HFF-Myc (cell line): Measurements from ENCODE around the gene CFAP58.
A peak's percentile ranks its signal among the peaks of the same experiment; 100 is the strongest.

Experiments used
- DNase-seq: peaks from one replicate; pipeline ENCODE4 v3.0.0-alpha.2; 2011; ENCODE audit warnings: low read depth; ENCODE audit errors: extremely low read depth
- H3K4me3 ChIP-seq: replicated peaks from 2 replicates; pipeline ENCODE4 v1.5.1; 2011; ENCODE audit warnings: low read depth, mild to moderate bottlenecking, control low read depth, low read length
- TF ChIP-seq, protein P1 (sequence below): IDR thresholded peaks from 2 replicates; pipeline ENCODE4 v1.5.1; 2012; ENCODE audit warnings: mild to moderate bottlenecking, low read depth, low read length, control low read depth; ENCODE audit errors: missing control alignments

Gene CFAP58

DNA sequence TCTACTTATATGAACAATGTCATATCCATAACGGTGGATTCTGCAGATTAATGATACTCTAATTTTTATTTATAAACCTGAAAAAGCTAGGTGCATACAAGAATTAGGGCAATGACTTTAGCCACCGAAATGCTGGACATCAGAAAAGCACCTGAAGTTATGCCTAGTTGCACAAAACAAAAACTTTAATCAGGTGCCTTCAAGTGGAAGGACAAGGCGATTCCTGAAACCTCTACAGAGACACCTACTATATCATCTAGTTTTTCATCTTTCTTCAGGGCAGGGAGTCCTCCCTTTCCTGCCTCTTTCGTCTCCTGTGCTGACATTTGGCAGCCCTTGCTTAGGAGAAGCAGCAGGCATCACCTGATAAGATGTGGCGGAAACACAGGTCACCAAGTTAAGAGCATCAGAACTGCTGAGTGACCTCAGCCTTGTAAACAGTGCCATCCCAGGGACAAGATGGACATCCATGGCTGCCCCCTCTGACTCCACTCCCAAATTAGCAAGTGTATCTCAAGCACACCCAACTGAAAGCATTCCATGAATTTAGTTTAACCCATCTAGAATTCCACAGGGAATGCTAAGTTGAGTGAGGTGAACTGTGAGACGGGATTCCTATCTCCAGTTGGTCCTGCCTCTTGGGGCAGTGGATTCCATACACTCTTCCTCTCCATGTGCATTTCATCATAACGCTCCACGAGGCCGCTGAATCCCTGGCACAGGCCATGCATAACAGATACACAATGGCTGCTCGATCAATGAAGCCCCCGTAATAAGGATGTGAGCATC is 21.2 kb upstream of the CFAP58 start:
- H3K4me3 ChIP-seq, result no peak overlapping the region
- no peak for DNase-seq
- TF ChIP-seq, protein P1, sequence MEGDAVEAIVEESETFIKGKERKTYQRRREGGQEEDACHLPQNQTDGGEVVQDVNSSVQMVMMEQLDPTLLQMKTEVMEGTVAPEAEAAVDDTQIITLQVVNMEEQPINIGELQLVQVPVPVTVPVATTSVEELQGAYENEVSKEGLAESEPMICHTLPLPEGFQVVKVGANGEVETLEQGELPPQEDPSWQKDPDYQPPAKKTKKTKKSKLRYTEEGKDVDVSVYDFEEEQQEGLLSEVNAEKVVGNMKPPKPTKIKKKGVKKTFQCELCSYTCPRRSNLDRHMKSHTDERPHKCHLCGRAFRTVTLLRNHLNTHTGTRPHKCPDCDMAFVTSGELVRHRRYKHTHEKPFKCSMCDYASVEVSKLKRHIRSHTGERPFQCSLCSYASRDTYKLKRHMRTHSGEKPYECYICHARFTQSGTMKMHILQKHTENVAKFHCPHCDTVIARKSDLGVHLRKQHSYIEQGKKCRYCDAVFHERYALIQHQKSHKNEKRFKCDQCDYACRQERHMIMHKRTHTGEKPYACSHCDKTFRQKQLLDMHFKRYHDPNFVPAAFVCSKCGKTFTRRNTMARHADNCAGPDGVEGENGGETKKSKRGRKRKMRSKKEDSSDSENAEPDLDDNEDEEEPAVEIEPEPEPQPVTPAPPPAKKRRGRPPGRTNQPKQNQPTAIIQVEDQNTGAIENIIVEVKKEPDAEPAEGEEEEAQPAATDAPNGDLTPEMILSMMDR, result no peak

DNA sequence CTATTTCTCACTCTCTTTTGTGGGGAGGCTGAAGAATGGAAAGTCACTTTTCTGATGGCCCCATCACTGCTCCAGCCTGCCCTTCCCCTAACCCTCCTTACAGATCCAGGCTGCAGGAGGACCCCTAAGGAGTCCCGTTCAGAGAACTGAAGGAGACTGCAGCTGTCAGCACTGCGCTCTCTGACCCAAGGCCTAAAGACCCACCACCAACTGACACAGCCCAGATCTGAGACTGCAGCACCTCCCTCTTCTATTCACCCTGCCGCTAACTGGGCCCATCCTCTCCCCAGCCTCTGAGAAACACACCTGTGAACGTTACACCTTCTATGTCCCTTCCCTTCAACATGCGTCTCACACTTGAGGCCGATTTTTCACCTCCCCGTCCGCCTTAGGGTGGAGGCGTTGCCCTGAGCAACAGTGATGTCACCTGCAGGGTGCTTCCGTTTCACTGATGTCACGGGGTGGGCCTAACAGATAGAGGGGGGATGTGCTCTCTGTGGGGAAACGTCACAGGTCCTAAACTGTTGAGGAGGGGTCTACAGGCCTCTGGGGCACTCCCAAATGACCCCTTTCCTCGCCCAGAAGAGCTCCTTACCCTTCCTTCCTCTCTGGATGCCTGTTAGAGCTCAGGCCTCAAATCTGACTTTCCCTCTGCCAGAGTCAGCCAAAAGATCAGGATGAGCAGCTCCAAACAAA is 20.5 kb upstream of the CFAP58 start:
- DNase-seq, result no peak
- TF ChIP-seq, protein P1, result no peak
- no peak overlapping the region for H3K4me3 ChIP-seq

DNA sequence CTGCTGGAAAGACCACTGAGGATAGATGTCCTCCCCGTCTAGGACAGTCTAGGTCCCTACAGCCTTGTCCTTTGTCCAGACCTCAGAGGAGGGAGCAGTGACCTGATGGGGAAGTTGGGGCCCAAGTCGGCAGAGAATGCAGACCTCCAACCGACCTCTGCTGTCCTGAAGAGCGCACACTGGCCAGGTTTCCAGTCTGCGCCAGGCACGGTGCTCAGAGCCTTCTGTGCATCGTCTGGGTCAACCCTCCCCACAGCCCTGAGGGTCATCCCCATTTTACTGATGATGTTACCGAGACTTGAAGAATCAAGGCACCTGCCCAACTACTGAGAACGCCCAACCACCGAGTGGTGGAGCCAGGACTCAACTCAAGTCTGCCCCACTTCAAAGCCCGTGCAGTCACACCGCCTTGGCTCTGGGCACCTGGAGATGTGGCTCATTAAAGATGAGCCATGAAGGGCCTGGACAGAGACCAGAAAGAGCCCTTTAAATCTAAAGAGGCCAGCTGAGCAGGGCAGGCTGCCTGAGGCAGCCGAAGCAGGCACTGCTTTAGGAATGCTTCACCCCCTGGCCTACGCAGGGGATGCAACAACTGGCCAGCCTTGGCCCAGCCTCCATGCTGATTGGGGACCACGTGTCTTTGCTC is 19.8 kb upstream of the CFAP58 start:
- DNase-seq, result no peak
- TF ChIP-seq, protein P1, result no peak

DNA sequence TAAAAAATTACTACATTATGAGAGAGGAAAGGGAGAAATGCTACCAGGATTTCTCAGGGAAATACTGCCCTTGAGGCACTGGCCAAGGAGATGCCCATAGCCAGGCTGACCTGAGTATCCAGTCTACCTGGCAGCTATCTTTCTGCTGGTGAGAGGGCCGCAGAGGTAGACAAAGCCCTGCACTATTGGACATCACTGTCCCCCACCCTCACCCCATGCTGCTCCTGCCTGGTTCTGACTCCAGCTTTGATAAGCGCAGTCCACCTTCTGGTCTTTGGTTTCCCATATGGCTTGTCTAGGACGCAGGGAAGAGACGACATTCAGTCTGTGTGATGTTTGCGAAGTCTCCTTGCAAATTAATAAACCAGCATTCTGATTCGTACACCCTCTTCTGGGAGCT is 19.1 kb upstream of the CFAP58 start:
- H3K4me3 ChIP-seq, result no peak overlapping the region
- TF ChIP-seq, protein P1, result no peak
- no peak for DNase-seq

More for the DNA sequence above, 19.8 kb upstream of the CFAP58 start:
- no peak overlapping the region for H3K4me3 ChIP-seq

DNA sequence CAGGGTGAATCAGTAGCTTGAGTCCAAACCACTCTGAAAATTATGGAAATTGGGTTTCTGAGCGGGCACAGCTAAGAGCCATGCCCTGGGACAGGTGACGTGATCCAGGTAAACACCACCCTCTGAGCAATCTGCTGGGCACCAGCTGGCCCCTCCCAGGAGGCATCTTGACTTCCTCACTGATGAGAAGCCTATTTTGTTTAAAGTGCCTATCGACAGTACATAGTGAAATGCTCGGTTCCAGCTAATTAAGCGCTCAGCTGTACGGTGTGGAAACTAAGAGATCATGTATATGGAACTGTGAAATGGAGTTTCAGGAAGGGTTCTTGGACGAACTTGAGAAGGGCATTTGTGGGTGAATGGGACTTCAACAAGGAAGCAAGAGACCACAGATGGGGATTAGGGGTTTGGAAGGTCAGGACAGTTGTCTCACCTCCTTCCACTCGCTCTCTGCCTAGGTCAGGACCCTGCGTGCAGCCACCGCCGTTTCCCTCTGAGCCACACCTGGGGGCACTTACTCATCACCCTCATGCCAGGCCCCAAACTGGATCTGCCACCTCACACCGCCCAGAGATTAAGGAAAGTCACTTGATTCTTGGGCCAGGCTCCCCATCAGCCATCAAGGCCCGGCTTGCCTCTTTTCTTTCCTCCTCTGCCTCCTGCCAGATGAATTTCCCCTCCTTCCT is 18.5 kb upstream of the CFAP58 start:
- no peak for DNase-seq
- H3K4me3 ChIP-seq, result peak overlapping the region; percentile 90; the same call in 1 of the 2 replicates
- TF ChIP-seq, protein P1, result no peak

DNA sequence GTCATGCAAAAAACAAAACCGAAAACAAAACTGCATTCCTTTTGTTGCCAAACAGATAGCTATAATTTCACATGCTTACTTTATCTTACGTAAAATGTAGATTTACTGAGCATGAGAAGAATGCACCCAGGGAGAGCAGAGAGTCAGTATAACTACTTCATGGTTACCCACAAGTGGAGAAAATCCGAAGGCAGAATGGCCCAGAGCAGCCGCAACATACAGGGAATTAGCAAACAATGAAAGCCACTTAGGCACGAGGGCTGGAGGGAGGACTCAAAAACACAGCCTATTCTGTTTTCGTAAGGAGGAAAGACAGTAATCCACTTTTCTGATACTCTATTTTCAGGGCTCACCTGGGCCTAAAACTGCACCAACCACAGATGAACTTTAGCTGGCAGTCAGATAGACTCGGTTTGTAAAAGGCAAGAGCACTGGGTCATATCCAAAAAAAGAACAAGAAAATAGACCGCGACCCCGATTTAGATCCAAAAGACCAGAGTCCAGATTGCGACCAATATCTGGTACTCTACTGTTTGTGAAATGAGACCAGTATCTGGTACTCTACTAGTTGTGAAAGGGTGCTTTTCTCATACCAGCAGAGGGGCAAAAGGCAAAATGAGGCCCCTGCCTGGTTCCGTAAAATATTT is 16.7 kb upstream of the CFAP58 start:
- peak overlapping the region; percentile 90 for H3K4me3 ChIP-seq
- no peak for DNase-seq
- TF ChIP-seq, protein P1, result no peak
